Fibroblast of lung (primary cell): ENCODE results near the gene CRACR2A.

Source experiments
- EZH2 ChIP-seq: IDR thresholded peaks from 2 replicates; pipeline ENCODE4 v1.5.1; 2012; ENCODE audit warnings: low read length, control low read depth, mild to moderate bottlenecking; ENCODE audit errors: missing control alignments
- TF ChIP-seq, protein P1 (sequence below), 2 donors: IDR thresholded peaks in 1 of 2; conservative IDR thresholded peaks in 1 of 2; 1 replicate in 1 of 2; 2 replicates in 1 of 2; pipeline ENCODE4 v1.5.1; 2011 to 2012; ENCODE audit warnings: low read length in 2 of 2, control low read depth in 1 of 2, inconsistent platforms in 1 of 2, low read depth in 1 of 2, mild to moderate bottlenecking in 1 of 2

DNA sequence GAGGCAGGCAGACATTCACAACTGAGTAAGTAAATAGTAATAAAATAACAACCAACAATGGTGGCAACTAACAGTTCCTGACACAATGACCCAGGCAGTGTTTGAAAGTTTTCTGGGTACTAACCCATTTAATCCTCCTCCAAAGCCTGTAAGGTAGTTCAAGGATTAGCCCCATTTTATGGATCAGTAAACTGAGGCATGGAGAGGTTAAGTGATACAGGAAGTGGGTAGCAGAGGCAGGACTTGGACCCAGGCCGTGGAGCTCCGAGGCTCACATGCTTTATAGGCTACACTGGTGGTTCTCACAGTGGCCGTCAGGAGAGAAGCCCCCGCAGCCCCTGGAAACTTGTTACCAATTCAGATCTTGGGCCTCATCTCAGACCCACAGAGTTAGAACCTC is 17.5 kb downstream of the CRACR2A start:
- no peak for TF ChIP-seq EZH2
- TF ChIP-seq, protein P1, sequence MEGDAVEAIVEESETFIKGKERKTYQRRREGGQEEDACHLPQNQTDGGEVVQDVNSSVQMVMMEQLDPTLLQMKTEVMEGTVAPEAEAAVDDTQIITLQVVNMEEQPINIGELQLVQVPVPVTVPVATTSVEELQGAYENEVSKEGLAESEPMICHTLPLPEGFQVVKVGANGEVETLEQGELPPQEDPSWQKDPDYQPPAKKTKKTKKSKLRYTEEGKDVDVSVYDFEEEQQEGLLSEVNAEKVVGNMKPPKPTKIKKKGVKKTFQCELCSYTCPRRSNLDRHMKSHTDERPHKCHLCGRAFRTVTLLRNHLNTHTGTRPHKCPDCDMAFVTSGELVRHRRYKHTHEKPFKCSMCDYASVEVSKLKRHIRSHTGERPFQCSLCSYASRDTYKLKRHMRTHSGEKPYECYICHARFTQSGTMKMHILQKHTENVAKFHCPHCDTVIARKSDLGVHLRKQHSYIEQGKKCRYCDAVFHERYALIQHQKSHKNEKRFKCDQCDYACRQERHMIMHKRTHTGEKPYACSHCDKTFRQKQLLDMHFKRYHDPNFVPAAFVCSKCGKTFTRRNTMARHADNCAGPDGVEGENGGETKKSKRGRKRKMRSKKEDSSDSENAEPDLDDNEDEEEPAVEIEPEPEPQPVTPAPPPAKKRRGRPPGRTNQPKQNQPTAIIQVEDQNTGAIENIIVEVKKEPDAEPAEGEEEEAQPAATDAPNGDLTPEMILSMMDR (conservative IDR thresholded peaks at IDR 0.05 in 1 of 2, IDR thresholded peaks at IDR 0.05 in 1 of 2; ENCODE audit: low read depth in 1 of 2, low read length in 2 of 2) = no peak
